Activated CD4-positive, alpha-beta memory T cell treated with anti-CD3 and anti-CD28 coated beads for 36 hours (primary cell): ENCODE measurements around the gene SNRPD3. TPM values are rescaled to one million over a fixed set of nuclear protein-coding genes. Genes with fewer than 3 reads are reported as not detected.
"Not testable (repeated sequence)": the region's sequence is repeated elsewhere in the genome, so short reads cannot be mapped to it uniquely, and the experiment has no call there.

Experiments
- CTCF ChIA-PET: fragments of 350-600 bp; sonication (Branson Sonifier 250); formaldehyde crosslinking; loops from one replicate; lab custom pipeline; 2021; ENCODE audit warnings: antibody characterized with exemption, inconsistent platforms; lab: Charles Lee
- POLR2A ChIA-PET: fragments of 350-600 bp; sonication (Branson Sonifier 250); formaldehyde crosslinking; loops from one replicate; lab custom pipeline; 2021; ENCODE audit warnings: antibody characterized with exemption; lab: Charles Lee
- DNase-seq: peaks from one replicate; pipeline ENCODE4 v3.0.0-alpha.2; 2020
- H3K27ac Mint-ChIP-seq: one replicate; pipeline ENCODE4 v1.8.0; 2021; ENCODE audit warnings: mixed read lengths
- H3K27me3 Mint-ChIP-seq: one replicate; pipeline ENCODE4 v1.8.0; 2021; ENCODE audit warnings: mixed read lengths
- H3K36me3 Mint-ChIP-seq: one replicate; pipeline ENCODE4 v1.8.0; 2021; ENCODE audit warnings: mixed read lengths
- H3K4me1 Mint-ChIP-seq: one replicate; pipeline ENCODE4 v1.8.0; 2021; ENCODE audit warnings: low read depth, mixed read lengths
- H3K4me3 Mint-ChIP-seq: one replicate; pipeline ENCODE4 v1.8.0; 2021; ENCODE audit warnings: mild to moderate bottlenecking, mixed read lengths
- H3K9me3 Mint-ChIP-seq: one replicate; pipeline ENCODE4 v1.8.0; 2021; ENCODE audit warnings: mixed read lengths
- intact Hi-C: fragments of 100-400 bp; cut with micrococcal nuclease; formaldehyde crosslinking; loops from one replicate; pipeline ENCODE4 v1.15.1; 2023
- total RNA-seq, 2 experiments: library from RNA; stranded (reverse); gene quantifications; one replicate each; pipeline ENCODE4 v1.2.3, GENCODE V29; 2021

SNRPD3 gene
- total RNA-seq, 2 experiments from 2014 or later = 131 TPM

DNA sequence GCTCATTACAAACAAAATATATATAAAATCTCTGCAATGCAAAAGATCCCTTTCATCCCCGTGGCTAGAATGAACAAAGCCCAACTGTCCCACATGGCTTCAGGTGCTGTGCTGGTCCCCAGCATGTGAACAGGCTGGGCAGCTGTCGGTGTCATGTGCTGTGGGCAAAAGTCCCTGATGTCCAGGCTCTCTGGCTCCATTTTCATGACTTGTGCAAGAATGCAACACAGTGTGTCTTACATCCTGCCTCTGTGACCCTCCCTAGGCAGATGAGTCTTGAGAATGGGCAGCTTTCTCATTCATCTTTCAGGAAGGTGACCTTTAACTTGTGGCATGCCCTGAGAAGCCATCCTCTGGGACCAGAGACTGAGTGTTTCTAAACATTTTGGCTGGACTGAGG is 15.3 kb upstream of the SNRPD3 start:
- Mint-ChIP-seq H3K4me1 (no peaks in the 10 kb centered on the region), H3K27me3 (no peaks in the 10 kb centered on the region), H3K4me3 (no peak overlapping the region), H3K36me3 (peaks cover 32% of the 10 kb centered on the region), H3K9me3 (no peaks in the 10 kb centered on the region), H3K27ac (no peak overlapping the region)
- ChIA-PET POLR2A (interaction anchor here (1.7 kb wide), 1 partner anchor 13 kb away, joined by 5 read pairs; no protein-coding TSS in a partner anchor), CTCF (no interaction called here)
- intact Hi-C loops = no loop called here
- DNase-seq = no peak

DNA sequence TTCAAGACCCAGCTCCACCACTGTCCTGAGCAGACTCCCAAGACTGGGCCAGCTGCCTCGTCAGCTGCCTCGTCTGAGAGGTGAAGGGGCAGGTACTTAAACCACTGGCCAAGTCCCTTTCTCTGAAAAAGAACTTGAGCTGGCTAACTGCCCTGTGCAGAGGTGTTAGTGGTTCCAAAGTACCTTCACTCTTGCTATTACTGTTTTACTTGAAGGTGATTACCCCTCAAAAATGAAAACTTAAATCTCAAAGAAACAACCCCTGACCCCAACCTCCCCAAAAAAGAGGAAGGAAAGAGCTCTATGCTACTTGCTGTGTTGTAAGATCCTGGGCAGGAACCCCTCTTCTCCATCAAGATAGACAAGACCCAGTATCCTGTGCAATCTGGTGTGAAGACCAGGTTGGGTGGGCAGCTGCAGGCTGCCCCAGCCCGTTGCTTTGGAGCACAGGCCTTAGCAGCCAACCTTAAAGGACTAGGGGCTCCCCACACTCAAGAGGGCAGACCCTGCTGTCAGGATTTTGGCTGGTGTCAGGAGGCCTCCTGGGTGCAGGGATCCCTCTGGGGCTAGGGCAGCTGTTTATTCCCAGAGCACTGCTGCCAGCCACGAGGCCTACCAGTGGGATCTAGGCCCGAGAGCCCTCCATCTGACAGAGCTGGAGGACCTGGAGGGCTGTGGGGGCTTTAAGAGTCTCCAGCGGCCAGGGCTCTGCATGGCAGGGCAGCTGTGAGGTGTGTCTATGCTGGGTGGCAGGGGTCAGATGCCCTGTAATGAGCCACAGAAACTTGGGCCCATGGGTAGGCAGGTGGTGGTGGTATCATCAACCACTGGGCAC is 13.9 kb upstream of the SNRPD3 start:
- Mint-ChIP-seq H3K4me1 (no peaks in the 10 kb centered on the region), H3K4me3 (no peak overlapping the region), H3K27me3 (no peaks in the 10 kb centered on the region), H3K9me3 (no peaks in the 10 kb centered on the region), H3K36me3 (peaks cover 39% of the 10 kb centered on the region), H3K27ac (no peak overlapping the region)
- CTCF ChIA-PET = no interaction called here
- intact Hi-C loops = no loop called here
- POLR2A ChIA-PET = interaction anchor here (0.6 kb wide), 1 partner anchor 14 kb away, joined by 4 read pairs; no protein-coding TSS in a partner anchor
- no peak for DNase-seq

DNA sequence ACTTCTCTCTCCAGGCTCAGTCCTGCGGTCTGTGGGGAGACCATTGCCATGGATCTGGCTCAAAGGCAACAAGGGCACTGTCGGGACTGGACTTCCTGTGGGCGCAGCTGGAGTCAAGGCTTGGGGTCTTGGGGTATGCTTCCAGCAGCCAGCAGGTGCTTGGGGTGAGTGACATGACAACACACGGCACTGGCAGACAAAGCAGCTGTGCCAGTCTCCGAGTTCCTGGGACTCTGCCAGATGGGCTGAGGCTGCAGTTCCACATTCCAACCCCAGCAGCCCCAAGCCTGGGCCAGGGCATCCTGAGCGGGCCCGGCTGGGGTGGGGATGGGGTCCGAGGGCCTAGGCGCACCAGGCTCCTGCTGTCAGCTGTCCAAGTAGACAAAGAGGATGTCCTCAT is 13.2 kb upstream of the SNRPD3 start:
- POLR2A ChIA-PET = no interaction called here
- Mint-ChIP-seq H3K27me3 (no peaks in the 10 kb centered on the region), H3K27ac (no peak overlapping the region), H3K36me3 (peaks cover 44% of the 10 kb centered on the region), H3K4me1 (no peaks in the 10 kb centered on the region), H3K9me3 (no peaks in the 10 kb centered on the region), H3K4me3 (no peak overlapping the region)
- intact Hi-C loops = no loop called here
- DNase-seq = no peak
- CTCF ChIA-PET = no interaction called here

DNA sequence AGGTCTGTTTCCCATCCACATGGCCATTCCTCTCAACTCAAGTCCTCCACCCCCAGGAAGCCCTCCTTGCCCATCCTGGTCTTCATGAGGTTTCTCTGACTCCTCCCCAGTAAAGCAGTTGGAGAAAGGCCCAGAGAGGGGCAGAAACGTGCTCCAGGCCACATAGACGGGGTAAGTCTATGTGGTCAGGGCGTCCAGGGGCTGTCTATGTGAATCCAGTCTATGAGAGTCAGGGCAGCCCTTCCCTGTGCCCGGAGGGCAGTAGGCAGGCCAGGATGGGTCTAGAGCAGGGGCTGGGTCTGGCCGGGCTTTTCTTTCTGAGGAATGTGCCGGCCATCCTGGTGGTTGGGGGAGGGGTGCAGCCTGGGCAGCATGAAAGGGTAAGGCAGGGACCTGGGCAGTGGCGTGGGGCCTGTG is 12.6 kb upstream of the SNRPD3 start:
- DNase-seq = no peak
- ChIA-PET CTCF (no interaction called here), POLR2A (no interaction called here)
- no peak overlapping the region for H3K4me3 Mint-ChIP-seq
- H3K27me3 Mint-ChIP-seq = no peaks in the 10 kb centered on the region
- no peak overlapping the region for H3K27ac Mint-ChIP-seq
- no peaks in the 10 kb centered on the region for H3K9me3 Mint-ChIP-seq
- intact Hi-C loops = no loop called here
- H3K36me3 Mint-ChIP-seq = peaks cover 47% of the 10 kb centered on the region
- no peaks in the 10 kb centered on the region for H3K4me1 Mint-ChIP-seq

DNA sequence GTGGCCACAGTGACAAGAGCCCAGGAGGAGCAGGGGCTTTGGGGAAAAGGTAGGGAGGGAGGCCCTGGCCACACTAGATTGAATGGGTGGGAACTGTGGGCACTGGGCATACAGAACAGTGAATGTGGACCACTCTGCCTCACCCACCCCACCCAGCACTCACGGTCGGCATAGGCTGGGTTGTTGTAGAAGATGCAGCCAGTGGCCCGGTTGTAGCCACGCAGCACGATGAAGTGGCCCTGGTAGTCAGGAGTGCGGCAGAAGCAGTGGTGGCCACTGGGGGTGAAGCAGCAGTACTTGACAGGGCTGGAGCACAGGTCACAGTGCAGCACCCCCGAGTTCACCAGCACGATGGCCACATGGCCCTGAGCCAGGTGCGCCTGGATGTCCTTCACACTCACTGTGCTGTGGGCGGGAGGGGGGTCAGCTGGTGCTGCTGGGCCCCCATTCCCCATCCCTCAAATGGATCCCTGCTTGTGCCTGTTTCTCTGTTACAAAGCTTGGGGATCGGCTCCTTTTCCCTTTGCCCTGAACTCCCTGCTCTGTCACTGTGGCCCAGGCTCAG is 12.0 kb upstream of the SNRPD3 start:
- POLR2A ChIA-PET = interaction anchor here (1.2 kb wide), 1 partner anchor 11 kb away, joined by 4 read pairs; the partner anchor contains the start of gene GUCD1
- no peak overlapping the region for H3K27ac Mint-ChIP-seq
- CTCF ChIA-PET = no interaction called here
- H3K9me3 Mint-ChIP-seq = no peaks in the 10 kb centered on the region
- no peaks in the 10 kb centered on the region for H3K27me3 Mint-ChIP-seq
- no peak for DNase-seq
- H3K4me3 Mint-ChIP-seq = no peak overlapping the region
- intact Hi-C loops = no loop called here
- peaks cover 47% of the 10 kb centered on the region for H3K36me3 Mint-ChIP-seq
- H3K4me1 Mint-ChIP-seq = no peaks in the 10 kb centered on the region

DNA sequence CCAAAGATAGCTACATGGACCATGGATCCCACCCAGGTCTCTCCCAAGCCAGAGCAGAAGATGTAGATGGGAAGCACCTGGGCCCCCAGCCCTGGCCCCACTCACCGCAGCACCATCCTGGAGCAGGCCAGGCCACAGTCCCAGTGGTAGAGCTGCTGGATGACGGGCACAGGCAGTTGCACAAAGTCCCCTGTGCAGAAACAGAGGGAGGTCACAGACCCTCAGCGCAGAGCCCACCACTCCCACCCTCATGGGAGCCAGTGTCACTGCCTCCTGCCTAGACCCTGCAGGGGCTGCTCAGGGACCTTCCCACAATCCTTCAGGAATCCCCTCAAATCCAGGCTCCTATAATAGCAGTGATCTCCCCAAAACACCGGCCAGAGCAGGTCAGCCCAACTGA is 7.0 kb upstream of the SNRPD3 start:
- intact Hi-C loops = no loop called here
- Mint-ChIP-seq H3K27ac (no peak overlapping the region), H3K36me3 (peaks cover 18% of the 10 kb centered on the region)

DNA sequence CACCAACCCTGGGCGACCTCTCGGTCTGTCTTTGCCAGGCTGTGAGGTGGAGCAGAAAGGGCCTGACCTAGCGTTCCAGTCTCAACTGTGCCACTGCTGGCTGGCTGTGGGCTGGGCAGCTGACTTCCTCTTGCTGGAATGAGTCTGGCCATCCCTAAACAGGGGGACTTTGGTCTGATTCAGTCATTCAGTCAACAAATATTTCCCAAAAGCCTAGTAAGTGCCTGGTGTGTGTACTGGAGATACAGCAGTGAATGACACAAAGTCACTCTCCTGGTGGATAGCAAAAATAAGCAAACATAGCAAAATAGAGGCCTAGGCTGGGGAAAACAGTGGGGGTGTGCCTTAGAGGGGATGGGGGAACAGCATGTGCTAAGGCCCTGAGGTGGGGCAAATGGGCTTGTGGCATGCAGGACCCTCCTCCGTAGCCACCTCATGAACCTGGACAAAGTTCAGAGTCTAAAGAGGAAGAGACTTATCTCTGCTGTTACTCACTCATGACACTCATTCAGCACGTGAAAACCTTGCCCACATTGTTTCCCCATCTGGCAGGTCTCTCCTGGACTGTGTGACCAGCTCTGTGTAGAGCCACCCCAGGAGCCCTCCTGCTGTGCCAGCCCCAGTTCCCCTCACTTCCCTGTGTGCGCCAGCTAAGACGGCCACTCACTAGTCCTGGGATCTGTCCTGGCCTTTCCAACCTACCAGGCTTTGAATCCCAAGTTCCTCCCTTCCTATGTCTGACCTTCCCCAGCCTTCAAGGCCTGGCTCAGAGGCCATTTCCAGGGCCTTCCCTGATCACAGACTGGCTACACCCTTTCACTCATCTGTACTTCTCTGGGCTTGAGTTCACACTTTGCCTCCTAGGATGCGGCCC is 5.5 kb upstream of the SNRPD3 start:
- CTCF ChIA-PET = no interaction called here

More for the DNA sequence above, 7.0 kb upstream of the SNRPD3 start:
- CTCF ChIA-PET = no interaction called here
- Mint-ChIP-seq H3K4me1 (peaks cover 19% of the 10 kb centered on the region), H3K4me3 (no peak overlapping the region), H3K27me3 (no peaks in the 10 kb centered on the region), H3K9me3 (no peaks in the 10 kb centered on the region)
- DNase-seq = no peak
- POLR2A ChIA-PET = no interaction called here

DNA sequence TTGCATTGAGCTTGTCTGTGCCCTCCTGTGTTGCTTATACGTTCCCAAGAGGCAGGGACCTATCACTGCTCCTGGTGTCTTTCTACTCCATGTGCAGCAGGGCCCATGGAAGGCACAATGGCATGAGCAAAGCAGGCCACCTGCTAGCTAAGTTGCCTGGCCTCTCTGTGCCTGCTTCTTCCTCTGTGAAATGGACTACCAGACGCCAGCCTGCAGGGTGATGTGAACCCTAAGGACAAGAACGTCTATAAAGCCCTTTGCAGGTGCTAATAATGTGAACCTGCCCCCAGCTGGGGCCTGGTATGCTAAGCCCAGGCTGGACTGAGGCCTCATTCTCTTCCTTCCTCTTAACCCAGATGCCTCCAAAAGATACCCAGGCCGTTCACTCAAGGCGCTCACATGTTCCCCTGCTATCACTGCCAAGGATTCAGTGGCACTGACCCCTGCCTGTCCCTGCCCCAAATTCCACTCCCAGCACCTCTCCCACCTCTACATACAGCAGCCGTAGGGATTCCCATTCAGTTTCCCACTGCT is 4.8 kb upstream of the SNRPD3 start:
- POLR2A ChIA-PET = no interaction called here
- intact Hi-C loops = loop anchor here (10.0 kb wide), 2 partner anchors 254 to 636 kb away; partner anchors contain the start of gene SGSM1
- Mint-ChIP-seq H3K36me3 (peaks cover 20% of the 10 kb centered on the region), H3K4me1 (peaks cover 23% of the 10 kb centered on the region), H3K4me3 (no peak overlapping the region), H3K27me3 (no peaks in the 10 kb centered on the region), H3K27ac (peak overlapping the region; percentile 9), H3K9me3 (no peaks in the 10 kb centered on the region)
- CTCF ChIA-PET = no interaction called here
- no peak for DNase-seq

More for the DNA sequence above, 5.5 kb upstream of the SNRPD3 start:
- Mint-ChIP-seq H3K27me3 (no peaks in the 10 kb centered on the region), H3K9me3 (no peaks in the 10 kb centered on the region), H3K4me1 (peaks cover 23% of the 10 kb centered on the region), H3K27ac (no peak overlapping the region), H3K4me3 (no peak overlapping the region), H3K36me3 (peaks cover 17% of the 10 kb centered on the region)
- intact Hi-C loops = loop anchor here (10.0 kb wide), 2 partner anchors 255 to 635 kb away; partner anchors contain the start of gene SGSM1
- no peak for DNase-seq
- POLR2A ChIA-PET = no interaction called here

DNA sequence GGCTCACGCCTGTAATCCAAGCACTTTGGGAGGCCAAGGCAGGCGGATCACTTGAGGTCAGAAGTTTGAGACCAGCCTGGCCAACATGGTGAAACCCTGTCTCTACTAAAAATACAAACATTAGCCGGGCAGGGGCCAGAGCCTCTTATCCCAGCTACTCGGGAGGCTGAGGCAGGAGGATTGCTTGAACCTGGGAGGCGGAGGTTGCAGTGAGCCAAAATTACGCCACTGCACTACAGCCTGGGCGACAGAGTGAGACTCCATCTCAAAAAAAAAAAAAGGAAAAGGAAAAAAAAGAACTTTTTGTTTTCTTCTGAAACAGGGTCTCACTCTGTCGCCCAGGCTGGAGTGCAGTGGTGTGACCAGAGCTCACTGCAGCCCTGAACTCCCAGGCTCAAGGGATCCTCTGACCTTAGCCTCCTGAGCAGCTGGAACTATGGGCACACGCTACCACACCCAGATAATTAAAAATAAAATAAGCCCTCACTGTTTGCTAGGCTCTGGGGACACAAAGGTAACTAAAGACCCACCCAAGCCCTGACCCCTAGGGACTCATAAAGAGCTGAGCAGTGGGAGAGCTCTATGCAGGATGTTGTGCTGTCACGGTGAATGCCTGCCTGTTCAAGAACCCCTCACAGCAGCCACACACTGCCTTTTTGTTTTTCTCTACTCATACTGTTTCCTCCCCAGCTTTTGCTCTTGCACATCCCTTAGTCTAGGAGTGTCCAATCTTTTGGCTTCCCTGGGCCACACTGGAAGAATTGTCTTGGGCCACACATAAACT is 3.1 kb upstream of the SNRPD3 start:
- H3K4me3 Mint-ChIP-seq, DNase-seq, H3K9me3 Mint-ChIP-seq, H3K27ac Mint-ChIP-seq, CTCF ChIA-PET, H3K27me3 Mint-ChIP-seq: not testable (repeated sequence)
- POLR2A ChIA-PET = interaction anchor here (1.6 kb wide), 2 partner anchors 7 to 12 kb away, joined by 3 to 5 read pairs; no protein-coding TSS in a partner anchor
- H3K4me1 Mint-ChIP-seq = peaks cover 30% of the 10 kb centered on the region
- intact Hi-C loops = loop anchor here (10.0 kb wide), 2 partner anchors 252 to 638 kb away; partner anchors contain the start of gene SGSM1
- peaks cover 17% of the 10 kb centered on the region for H3K36me3 Mint-ChIP-seq

DNA sequence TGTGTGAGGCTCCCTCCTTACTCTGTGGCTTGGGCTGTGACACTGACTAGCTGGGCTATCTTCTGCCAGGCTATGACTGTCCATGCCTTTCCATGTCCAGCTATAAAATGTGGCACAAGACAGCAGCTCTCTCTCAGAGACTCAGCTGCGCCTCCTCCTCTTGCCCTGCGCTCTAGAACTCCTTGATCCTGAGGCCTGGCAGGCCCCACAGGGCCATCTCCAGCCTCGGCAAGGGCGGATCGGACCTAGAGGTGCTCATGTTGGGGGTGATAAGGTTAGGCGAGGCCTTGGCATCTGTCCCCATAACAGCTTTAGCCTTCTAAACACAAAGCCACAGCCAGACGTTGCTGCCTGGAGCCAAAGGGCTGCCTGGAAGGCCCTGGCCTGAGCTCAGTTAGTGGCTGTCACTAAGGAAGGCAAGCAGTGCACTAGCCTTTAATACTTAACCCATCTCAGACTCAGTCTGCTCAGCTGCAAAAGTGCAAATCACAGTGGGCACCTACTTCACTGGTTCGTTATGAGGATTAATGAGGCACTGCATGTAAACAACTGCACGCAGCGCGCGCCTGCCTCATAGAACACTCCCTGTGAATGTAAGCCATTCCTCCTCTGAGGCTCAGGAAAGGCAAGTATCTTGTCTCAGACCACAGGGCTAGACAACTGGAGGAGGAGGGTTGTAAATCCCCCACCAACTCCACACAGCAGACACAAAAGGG is 2.0 kb upstream of the SNRPD3 start:
- CTCF ChIA-PET = no interaction called here
- H3K9me3 Mint-ChIP-seq = no peaks in the 10 kb centered on the region
- POLR2A ChIA-PET = interaction anchor here (0.7 to 1.9 kb wide), 7 partner anchors 8 to 660 kb away, joined by 3 to 9 read pairs (median 5); partner anchors contain the start of genes ADORA2A and MIF
- no peaks in the 10 kb centered on the region for H3K27me3 Mint-ChIP-seq
- DNase-seq = no peak
- peak overlapping the region; percentile 79 for H3K27ac Mint-ChIP-seq
- H3K36me3 Mint-ChIP-seq = peaks cover 25% of the 10 kb centered on the region
- intact Hi-C loops = loop anchor here (10.0 kb wide), 2 partner anchors 251 to 639 kb away; partner anchors contain the start of gene SGSM1
- H3K4me1 Mint-ChIP-seq = peaks cover 41% of the 10 kb centered on the region
- peak overlapping the region; percentile 97 for H3K4me3 Mint-ChIP-seq
